GM18909 (cell line): Measurements from ENCODE around the gene MUCL3.
A peak's percentile ranks its signal among the peaks of the same experiment; 100 is the strongest.
"Not testable (repeated sequence)": the region's sequence is repeated elsewhere in the genome, so short reads cannot be mapped to it uniquely, and the experiment has no call there.

Source experiments
- ATAC-seq: cut with Tn5 transposase; IDR thresholded peaks from one replicate; pipeline ENCODE4 v1.9.1; 2021; ENCODE audit warnings: mild to moderate bottlenecking; ENCODE audit not compliant: unreplicated experiment, poor library complexity

The MUCL3 gene

GRCh38 chr6:30912746-30913520 lies 27.8 kb upstream of the MUCL3 start:
- no peak for ATAC-seq

DNA sequence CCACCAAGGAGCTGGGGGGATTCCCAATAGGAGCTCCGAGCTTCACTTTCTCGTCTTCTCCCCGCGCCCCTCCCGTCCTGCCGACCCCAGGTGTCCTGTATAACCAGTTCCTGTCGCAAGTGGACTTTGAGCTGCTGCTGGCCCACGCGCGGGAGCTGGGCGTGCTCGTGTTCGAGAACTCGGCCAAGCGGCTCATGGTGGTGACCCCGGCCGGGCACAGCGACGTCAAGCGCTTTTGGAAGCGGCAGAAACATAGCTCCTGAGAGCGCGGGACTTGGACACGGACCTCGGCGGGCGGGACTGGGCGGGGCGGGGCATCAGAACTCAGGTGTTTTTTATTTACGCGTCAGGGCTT lies 27.1 kb upstream of the MUCL3 start:
- ATAC-seq: no peak

DNA sequence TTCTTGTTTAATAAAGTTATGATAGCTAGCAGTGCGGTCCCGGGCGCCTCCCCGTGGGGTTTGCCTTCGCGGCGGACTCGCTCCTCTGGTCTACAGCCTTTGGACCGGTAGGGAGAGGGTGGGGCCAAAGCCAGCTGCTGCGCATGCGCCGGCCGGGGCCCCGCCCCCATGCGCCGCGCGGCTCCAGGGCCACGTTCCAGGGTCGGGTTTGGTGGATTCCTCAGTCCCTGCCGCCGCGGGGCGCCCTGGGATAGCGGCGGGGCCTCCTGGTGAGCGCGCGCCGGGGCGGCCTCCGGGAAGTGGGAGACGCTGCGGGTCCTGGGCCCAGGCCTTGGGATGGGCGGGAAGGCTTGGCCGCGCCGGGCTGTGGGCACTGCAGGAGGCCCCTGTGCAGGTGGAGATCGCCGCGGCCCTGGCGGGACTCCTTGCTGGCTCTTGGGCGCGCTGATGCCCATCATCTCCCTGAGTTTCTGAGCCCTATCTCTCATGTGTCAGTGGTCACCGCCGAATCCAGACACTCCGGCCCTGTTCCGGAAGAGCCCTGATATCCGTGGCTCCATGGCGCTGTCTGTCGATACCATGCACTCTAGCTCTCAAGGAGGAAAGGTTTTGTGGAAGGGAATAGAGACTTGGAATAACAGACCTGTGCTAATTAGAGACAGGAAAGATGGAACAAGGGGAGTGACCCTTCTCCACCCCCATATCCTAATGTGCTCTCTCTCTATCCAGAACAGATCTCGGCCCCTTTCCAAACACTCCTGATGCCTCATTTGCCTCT lies 26.5 kb upstream of the MUCL3 start, which contains the start of gene VARS2:
Gene VARS2, plus strand, starts transcription at position 163 of the 778 bp plus-strand sequence. Its CDS starts 599 bp downstream, at position 762.
- ATAC-seq: peak; percentile 84

DNA sequence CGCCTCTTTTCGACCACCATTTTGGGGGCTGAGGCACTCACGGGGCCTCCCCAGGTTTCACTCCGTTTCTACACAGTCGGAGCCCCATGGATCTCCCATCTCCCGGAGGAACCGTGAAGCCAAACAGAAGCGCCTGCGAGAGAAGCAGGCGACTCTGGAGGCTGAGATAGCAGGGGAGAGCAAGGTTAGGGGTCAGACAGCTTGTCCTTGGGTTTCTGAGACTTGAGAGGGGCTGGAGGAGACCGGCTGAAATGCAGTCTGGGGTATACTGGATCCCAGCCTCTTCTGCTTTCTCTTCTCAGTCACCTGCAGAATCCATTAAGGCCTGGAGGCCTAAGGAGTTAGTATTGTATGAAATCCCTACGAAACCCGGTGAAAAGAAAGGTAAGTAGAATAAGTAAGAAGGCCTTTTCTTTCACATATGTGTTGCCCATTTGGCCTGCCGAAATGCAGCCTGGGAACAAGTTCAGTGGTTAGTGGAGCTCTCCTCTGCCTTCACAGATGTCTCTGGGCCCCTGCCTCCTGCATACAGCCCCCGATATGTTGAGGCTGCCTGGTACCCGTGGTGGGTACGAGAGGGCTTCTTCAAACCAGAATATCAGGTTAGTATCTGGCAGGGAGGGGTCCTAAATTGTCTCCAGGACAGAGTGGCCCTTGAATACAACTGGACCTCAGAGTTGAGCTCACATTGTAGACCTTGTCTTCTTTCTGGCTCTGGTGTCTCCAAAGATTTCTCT lies 25.8 kb upstream of the MUCL3 start:
- no peak for ATAC-seq

DNA sequence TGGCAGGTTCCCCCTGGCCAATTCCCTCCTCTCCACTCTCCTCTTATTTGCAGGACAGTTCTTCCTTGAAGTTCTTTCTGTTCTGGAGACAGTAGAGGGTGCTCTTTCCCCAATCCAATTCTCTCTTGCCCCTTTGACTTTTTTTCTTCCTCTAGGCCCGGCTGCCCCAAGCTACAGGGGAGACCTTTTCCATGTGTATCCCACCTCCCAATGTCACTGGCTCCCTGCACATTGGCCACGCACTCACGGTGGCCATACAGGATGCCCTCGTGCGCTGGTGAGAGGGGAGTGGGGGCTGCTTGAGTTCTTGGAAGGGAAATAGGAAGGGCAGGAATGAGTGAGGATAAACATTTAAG lies 25.2 kb upstream of the MUCL3 start:
- no peak for ATAC-seq

GRCh38 chr6:30917041-30917440 lies 23.7 kb upstream of the MUCL3 start:
- ATAC-seq: no peak

DNA sequence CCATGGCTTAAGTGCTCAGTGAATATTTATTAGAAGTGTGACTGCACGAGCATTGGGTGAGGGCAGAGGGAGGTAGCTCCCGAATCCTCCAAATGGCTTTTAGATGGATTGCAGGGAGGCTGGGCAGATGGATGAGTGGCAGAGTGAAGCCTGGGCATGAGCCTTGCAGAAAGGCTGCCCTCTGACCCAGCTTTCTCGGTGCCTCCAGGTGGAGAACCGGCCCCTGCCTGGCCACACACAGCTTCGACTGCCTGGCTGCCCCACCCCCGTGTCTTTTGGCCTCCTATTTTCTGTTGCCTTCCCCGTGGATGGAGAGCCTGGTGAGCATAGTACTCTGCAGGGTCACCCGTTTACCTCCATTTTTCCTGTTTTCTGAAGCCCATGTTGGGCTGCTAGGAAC lies 23.3 kb upstream of the MUCL3 start:
- ATAC-seq: no peak

DNA sequence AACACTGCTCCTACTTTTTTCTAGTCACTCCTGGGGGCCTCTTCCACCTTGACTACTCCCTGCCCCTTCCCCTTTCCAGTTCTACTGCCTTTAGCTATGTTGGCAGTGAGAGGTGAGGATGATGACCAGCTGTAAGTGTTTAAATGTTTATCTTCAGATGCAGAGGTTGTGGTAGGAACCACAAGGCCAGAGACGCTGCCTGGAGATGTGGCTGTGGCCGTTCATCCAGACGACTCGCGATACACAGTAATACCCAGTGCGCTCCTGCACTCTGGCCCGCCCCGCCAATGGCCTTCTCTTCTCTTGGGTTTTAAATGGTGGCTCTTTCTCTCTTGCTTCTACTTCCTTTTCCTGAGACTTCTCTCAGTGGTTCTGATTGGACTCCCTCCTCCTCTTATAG lies 22.1 kb upstream of the MUCL3 start:
- ATAC-seq: no peak

- ATAC-seq: no peak
These were observed 18.3 kb upstream of the MUCL3 start for GRCh38 chr6:30922447-30922852.

GRCh38 chr6:30924040-30924627 lies 16.6 kb upstream of the MUCL3 start:
- ATAC-seq: not testable (repeated sequence)

GRCh38 chr6:30926644-30927043 lies 14.1 kb upstream of the MUCL3 start:
- no peak for ATAC-seq

DNA sequence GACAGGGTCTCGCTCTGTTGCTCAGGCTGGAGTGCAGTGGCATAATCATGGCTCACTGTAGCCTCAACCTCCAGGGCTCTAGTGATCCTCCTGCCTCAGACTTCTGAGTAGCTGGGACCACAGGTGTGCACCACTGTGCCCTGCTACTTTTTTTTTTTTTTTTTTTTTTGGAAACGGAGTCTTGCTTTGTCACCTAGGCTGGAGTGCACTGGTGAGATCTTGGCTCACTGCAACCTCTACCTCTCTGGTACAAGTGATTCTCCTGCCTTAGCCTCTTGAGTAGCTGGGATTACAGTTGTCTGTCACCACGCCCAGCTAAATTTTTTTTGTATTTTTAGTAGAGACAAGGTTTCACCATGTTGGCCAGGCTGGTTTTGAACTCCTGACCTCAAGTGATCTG lies 13.7 kb upstream of the MUCL3 start:
- ATAC-seq: not testable (repeated sequence)

DNA sequence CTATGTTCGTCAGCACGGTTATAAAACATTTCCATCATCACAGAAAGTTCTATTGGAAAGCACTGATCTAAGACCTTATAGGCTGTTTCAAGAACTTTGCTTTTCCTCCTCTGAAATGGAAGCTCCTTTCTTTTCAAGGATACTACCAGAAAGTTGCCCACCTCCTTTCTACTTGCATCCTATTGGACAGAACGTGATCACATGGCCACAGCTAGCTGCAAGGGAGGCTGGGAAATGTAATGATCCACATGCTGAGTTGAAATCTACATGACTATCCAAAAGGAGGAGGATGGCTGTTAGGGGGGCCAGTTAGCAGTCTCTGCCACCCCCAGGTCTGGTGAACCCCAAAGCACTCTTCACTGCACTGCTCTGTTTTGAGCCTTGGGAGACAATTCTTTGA lies 12.1 kb upstream of the MUCL3 start:
- no peak for ATAC-seq

DNA sequence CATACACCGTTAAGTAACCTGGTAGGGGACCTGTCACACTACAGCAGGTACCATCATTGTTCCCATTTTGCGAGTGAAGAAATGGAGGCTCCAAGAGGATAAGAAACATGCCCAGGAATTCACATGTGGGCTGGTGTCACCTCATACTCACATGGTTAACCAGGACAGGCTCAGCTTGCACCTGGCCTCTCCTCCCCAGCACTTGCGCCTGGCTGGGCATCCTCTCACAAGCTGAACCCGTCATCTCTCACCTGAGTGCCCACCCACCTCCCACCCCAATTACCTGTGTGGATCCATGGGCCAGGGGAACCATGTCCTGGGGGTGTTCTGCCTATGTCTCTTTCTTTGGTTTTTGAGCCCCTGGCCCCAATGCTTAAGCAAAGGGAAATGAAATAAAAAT lies 10.3 kb upstream of the MUCL3 start:
- ATAC-seq: no peak

GRCh38 chr6:30931272-30931671 lies 9.5 kb upstream of the MUCL3 start:
- no peak for ATAC-seq

DNA sequence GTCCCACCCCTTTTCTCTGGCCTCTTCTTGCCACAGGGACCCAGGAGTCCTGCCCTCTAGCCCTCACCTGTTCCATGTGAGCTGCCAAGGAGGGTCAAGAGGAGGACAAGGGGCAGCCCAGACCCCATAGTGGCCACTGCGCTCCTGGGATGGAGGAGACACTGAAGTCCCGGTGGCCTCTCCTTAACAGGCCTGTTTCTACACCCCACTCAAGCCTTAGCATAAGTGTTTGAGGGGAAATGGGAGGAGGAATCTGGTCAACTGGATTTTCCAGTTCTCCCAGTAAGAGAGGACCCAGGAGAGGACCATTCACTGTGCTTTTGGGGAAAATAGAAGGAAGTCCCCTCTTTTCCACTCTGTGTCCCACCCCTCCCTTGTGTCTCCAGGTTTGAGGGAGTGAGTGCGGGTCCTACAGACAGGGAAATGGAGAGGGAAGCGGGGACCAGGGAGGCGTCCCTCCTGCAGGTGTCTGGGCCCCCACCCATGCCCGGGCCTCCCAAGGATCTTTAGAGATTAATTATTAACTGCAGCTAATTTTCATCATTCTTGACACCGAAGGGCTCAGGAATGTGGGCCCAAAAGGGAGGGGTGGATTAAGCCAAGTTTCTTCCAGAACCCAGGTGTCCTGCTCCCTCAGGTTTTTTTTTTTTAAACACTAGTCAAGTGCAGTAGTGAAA lies 8.7 kb upstream of the MUCL3 start, which contains the start of gene SFTA2:
Gene SFTA2, minus strand, starts transcription at position 202 of the 677 bp plus-strand sequence. Its CDS starts 74 bp downstream, at position 128.
- ATAC-seq: no peak

- no peak for ATAC-seq
These were observed 8.0 kb upstream of the MUCL3 start for GRCh38 chr6:30932665-30933365.

DNA sequence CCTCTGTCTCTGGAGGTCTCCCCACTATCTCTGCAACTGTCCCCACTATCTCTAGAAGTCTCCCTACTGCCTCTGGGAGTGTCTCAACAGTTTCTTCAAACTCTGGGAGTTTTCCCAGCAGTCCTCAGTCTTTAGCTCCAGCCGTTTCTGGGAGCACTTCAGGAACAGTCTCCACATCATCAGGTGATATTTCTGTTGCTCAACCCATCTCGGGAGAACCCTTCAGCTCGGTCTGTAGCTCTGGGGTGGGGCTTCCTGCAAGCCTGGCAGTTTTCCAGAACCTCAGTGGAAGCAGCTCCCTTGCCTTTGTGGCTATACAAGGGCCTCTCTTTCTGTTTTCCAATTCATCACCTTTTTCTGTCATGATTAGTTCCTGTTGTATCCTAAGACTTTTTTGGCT lies 5.8 kb upstream of the MUCL3 start:
- ATAC-seq: no peak

DNA sequence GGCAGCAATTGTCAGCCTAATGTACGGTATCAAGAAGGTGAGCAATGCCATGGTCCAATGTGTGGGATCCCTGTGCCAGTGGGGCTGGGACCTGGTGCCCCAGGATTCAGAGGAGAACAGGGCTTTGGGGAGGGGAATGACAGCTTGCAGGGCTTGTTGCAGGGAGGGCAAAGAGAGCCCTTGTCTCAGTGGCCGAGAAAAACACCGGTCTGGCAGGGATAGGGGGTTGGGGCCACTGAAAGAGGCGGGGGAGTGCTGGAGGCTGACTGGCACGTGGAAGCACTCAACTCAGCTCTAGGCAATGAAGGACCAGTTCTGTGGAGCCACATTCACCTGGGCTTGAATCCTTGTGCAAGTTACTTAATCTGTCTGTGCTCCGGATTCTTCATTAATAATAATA lies 3.5 kb upstream of the MUCL3 start:
- no peak for ATAC-seq
